NCI-H1417 treated with DMSO at 0.1 percent for 48 hours (cell line): ENCODE data around the gene ABLIM1.

Experiments used
- DNase-seq: peaks from one replicate; lab custom pipeline; 2025; lab: John Stamatoyannopoulos, UW

Gene ABLIM1

DNA sequence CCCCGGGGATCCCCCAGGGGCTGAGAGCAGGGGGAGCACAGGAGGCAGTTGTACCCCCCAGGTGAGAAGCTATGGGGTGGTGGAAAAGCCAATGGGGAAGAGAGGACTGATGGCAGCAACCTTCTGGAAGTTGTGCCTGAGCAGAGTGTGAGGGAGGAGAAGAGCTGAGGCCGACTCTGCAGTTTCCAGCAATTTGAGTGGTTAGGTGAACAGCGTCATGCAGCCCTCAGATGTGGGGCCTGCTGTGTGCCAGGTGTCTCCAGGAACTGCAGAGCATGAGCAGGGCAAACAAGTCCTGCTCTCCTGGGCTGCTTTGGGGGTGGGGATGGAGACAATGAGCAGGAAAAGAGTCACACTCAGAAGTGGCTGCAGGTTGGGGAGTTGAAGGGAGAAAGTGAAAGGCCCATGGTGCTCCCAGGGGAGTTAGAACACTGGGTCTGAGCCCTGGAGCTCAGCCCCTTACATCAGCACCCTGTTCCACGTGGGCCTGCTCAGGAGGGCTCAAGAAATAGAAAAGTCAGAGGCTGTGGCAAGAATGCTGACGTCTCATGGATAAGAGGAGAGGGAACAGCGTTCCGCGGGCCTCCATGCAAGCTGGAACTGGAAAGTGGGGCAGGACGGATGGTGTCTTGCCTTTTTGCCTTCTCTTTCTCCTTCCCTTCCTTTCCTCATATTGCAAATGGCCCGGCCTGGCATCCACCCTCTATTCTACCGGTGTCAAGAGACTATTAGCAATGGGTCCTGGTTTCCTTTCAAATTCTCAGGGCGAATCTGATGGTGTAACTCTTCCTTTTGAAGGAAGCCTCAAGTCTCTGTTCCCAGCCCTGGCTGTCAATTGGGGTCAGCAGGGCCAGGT, 249.7 kb downstream of the ABLIM1 start:
- DNase-seq = no peak

DNA sequence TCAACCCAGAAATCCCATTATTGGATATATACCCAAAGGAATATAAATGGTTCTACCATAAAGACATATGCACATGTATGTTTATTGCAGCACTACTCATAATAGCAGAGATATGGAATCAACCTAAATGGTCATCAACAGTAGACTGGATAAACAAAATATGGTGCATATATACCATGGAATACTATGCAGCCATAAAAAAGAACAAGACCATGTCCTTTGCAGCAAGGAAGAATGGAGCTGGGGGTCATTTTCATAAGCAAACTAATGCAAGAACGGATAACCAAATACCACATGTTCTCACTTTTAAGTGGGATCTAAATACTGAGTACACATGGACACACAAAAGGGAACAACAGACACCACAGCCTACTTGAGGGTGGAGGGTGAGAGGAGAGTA, 251.6 kb downstream of the ABLIM1 start:
- no peak for DNase-seq

GRCh38 chr10:114405011-114405350, 253.1 kb downstream of the ABLIM1 start:
- no peak for DNase-seq

DNA sequence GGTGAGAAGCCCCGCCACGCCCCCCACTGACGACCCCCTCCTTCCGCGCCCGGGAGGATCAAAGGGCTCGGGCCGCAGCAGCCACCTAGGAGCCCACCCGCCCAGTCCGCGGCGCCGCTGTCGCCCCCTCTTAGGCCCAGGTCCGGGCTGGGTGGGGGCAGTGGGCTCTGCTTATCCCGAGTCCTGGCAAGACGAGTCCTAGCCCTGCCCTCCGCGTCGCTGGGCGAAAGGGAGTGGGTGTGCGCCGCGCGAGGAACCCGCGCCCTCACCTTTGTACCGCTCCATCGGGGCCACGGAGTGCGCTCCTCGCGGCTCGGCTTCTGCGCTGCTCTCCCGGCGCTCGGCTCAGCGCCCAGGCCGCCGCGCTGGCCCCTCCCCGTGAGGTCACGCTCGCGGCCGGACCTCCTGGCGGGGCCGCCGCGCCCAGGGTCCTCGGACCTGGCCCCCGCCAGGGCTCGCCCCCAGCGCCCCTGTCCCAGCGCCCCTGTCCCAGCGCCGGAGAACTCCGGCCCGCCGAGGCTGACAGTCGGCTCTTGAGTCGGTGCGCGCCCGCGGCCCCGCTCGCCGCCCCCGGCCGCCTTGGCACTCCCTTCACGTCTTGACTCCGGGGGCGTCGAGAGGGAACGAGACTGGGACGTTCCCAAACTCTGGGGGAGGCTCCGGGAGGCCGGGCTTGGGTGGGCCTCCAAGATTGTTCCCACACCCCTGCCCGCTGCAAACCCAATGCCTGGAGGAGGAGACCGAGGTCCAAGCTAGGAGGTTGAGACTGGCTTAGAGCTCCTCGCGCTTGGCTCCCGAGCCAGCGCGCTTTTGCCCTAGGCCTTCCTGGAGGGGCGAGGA, 253.7 kb downstream of the ABLIM1 start, which contains the start of gene AFAP1L2:
TSS of gene AFAP1L2 (minus strand) at position 332 of the 840 bp plus-strand sequence. CDS start at position 285, 47 bp downstream.
- DNase-seq = no peak

DNA sequence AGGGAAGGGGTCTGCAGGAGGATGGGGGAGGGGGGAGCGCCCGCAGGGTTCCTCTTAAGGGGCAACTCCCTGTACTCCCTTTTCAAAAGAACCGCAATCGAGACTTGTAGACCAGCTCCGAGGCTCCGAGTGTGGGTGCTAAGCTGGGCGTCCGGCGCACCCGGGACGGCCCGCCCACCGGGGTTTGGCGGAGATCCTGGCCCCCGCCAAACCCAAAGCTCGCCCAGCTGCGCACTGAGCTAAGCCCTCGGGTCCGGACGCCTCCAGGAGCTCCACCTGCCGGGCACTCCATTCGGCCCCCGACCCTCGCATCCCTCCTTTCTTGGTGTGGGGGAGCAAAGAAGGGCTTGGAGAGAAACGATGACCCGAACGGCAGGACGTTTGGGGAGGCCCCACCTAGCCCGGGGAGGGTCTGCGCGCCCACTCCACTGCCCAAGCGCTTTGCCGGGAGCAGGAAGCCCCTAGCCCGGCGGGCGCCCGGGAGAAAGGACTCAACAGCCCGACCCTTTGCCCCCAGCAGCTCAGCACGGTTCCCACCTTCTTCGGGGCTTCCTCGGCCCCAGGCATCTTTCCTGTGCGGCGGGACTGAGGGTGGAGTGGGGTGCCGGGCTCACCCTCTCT, 254.4 kb downstream of the ABLIM1 start:
- no peak for DNase-seq

DNA sequence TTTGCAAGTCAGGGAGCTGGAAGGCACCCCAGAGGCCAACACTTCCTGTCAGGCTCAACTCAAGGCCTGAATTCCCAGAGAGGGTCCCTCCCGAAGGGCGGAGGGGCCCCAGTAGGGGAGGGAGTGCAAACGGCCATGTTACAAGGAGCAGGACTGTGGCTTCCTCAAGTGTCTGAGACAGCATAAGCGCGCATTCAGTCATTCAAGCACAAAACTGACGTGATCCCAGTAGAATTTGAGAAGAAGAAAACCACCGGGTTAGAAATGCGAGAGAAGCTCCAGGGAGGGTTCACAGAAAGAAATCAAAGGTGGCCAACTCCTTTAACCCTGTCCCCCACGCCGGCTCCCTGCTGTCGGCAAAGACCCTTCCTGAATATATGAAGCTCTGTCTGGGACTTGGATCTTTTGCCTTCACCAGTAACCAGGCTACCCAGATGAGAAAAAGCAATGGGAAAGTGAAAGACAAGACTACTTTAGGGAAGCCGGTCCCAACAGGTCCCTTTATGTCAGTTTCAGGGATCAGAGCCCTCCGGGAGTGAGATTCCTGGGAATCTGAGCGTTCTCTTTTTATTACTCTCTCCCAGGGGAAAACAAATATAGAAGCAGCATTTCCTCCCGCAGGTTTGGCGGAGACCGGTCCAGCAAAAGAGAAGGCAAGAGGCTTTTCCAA, 255.1 kb downstream of the ABLIM1 start:
- DNase-seq = no peak

DNA sequence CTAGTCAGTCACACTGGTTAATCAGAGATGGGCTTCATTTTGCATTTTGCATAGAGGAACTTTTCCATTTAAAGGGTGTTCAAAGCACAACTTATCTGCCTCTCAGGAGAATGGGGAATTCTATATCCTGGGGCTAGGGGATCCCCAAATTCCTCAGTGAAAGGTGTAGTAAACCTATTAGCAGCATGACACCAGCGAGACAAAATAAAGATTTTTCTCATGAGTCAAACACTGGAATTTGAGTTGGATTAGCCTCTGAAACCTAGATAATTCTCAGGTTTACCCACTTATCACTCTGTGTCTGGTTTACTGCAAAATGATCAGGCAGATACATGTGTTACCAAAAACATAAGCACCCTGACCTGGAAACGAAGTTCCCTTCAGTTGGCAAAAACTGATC, 255.8 kb downstream of the ABLIM1 start:
- no peak for DNase-seq

DNA sequence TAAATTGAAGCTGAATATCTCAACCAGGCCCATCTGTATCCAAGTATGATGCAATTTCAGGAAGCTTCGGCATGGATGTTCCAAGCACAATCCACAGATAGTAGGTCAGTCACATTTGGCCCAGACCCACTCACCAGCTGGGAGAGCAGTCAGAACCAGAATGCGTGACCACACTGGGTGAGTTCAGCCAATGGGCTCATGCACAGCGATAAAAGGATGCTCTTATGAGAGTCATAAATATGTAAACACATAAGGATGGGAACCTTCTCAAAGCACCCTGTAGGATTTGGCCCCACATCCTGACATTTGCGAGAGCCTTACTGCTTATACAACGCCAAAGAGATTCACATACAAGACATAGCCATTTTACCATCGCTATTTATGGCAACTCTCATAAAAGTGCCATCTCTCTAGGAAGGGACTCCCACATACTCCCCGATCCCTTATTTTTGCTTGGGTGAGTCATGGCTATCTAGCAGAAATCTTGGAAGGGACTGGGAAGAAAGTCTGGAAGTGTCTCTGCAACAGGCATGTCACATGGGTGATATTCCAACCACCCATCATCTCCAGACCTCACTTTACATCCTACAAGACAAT, 256.8 kb downstream of the ABLIM1 start:
- no peak for DNase-seq

DNA sequence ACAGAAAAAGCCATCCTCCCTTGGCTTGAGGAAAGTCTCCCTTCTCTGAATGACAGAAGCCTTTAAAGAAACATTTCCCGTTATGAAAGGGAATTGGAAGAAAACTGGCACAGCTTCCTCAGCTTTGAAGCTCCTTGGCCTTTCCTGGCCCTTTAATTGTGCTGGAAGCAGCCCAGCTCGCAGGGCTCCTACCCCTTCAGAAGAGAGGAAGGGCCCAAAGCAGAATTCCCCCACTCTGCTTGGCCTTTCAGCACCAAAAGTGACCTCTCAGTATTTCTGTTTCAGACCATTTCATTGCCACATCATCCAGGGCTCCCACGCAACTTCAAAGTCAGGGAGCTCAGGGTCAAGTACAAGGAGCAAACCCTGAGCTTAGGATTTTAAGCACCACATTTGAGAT, 258.0 kb downstream of the ABLIM1 start:
- no peak for DNase-seq

GRCh38 chr10:114399576-114399975, 258.5 kb downstream of the ABLIM1 start:
- DNase-seq = no peak

- no peak for DNase-seq
Measured at GRCh38 chr10:114398587-114399331, 259.3 kb downstream of the ABLIM1 start.

GRCh38 chr10:114397651-114398145, 260.4 kb downstream of the ABLIM1 start:
- DNase-seq = no peak

GRCh38 chr10:114396464-114396863, 261.6 kb downstream of the ABLIM1 start:
- no peak for DNase-seq

- DNase-seq = no peak
Measured at GRCh38 chr10:114395366-114396022, 262.6 kb downstream of the ABLIM1 start.

DNA sequence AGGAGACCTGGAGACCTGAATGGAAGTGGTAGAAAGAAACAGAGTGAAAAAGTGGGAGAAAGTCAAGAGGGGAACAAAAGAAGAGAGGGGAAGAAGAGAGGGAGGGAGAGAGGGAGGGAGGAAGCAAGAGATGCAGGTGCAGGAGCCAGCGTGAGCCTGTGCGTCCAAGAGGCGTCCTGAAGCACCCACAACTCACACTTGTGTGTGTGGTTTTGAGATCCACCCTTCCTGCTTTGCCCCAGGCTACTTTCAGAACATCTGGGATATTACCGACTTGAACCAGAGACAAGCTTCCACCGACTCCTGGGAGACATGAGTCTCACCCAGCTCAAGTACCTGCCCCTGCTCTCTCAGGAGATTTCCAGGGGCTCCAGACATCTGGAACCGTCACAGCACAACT, 263.5 kb downstream of the ABLIM1 start:
- DNase-seq = no peak

- DNase-seq = no peak
Measured at GRCh38 chr10:114393886-114394285, 264.2 kb downstream of the ABLIM1 start.

DNA sequence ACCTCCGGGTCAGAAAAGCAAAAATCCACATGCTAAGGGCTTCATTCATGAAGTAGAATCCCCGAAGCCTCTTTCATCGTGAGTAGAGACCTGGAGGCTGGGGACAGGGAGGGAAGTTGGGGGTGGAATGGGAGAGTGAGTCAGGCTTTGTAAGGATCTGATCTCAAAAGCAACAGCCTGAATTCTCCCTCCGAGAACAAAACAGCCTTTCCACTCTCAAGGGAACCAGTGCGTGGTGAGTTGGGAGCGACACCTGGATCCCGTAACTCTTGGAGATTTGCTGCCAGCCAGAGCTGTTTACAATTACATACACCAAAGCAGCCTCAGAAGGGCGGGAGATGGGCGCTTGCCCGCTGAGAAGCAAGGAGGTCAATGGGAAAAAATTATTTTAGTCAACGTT, 264.6 kb downstream of the ABLIM1 start:
- no peak for DNase-seq

DNA sequence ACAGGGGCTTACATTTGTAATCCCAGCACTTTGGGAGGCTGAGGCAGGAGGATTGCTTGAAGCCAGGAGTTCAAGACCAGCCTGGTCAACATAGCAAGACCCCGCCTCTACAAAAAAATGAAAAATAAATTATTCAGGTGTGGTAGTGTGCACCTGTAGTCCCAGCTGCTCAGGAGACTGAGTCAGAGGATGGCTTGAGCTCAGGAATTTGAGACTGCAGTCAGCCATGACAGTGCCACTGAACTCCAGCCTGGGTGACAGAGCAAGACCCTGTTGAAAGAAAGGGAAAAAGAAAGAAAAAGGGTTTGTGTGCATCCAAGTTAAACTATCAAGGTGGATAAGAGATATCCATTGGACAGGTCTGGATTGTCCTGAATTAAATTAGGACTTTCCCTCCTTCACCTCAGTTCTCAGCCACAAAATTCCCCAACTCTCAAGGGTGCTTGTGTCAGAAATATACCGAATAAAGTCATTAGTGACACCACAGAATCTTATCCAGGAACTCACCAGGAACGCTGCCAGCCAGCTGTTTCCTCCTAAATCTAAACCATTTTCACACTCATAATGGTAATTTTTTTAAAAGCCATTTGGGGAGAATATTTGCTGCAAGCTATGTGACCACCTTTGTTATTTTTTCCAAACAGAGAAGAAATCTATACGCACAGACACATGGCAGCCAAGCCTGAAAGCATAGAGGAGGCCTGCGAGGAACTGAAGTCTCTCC, 265.8 kb downstream of the ABLIM1 start:
- no peak for DNase-seq

GRCh38 chr10:114391599-114391998, 266.5 kb downstream of the ABLIM1 start:
- DNase-seq = no peak

DNA sequence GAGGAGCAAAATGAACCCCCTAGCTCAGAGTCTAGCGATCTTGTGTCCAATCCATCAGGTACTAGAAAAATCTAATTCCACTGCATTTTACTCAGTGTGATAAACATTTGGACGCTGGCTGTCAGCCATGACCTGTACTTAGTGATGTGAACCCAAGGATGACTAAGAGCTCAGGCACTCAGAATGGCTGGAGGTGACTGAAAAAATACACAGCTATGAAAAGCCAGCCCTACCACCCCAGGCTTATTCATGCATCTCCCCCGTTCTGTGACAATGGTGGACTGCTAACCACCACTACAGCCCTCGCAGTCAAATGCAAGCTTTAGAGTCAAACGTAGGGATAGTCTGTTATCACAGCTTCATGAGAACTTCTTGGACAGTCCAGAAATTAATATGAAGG, 268.6 kb downstream of the ABLIM1 start:
- DNase-seq = no peak
